Neuronal stem cell (in vitro differentiated cells): Measurements from ENCODE around the gene RP2.

Source experiments
- DNase-seq: peaks from one replicate; pipeline ENCODE4 v3.0.0-alpha.2; 2013; ENCODE audit warnings: low spot score
- H2AFZ ChIP-seq: one replicate; pipeline ENCODE4 v1.6.1; 2013; ENCODE audit warnings: mild to moderate bottlenecking, low read length, inconsistent platforms
- H2AK5ac ChIP-seq: 2 replicates; pipeline ENCODE4 v1.6.1; 2013; ENCODE audit warnings: low read depth, mild to moderate bottlenecking, inconsistent platforms, low read length, moderate library complexity, mixed read lengths
- H2BK120ac ChIP-seq: 2 replicates; pipeline ENCODE4 v1.6.1; 2013; ENCODE audit warnings: low read depth, mild to moderate bottlenecking, inconsistent platforms, low read length, moderate library complexity, mixed read lengths
- H2BK12ac ChIP-seq: one replicate; pipeline ENCODE4 v1.6.1; 2013; ENCODE audit warnings: low read length, inconsistent platforms
- H2BK15ac ChIP-seq: 2 replicates; pipeline ENCODE4 v1.6.1; 2013; ENCODE audit warnings: mild to moderate bottlenecking, low read length, inconsistent platforms, mixed read lengths
- H2BK5ac ChIP-seq: one replicate; pipeline ENCODE4 v1.6.1; 2013; ENCODE audit warnings: inconsistent platforms, mild to moderate bottlenecking, low read length, moderate library complexity
- H3K14ac ChIP-seq: one replicate; pipeline ENCODE4 v1.6.1; 2013; ENCODE audit warnings: low read length, inconsistent platforms
- H3K18ac ChIP-seq: 2 replicates; pipeline ENCODE4 v1.6.1; 2013; ENCODE audit warnings: low read length, inconsistent platforms
- H3K23ac ChIP-seq: 2 replicates; pipeline ENCODE4 v1.6.1; 2013; ENCODE audit warnings: low read depth, mild to moderate bottlenecking, mixed read lengths, low read length, inconsistent platforms; ENCODE audit not compliant: poor library complexity
- H3K27ac ChIP-seq: replicated peaks from 3 replicates; pipeline ENCODE4 v1.5.1; 2013; ENCODE audit warnings: low read length, inconsistent platforms
- H3K27me3 ChIP-seq, 3 experiments: 2 replicates each; pipeline ENCODE4 v1.6.1; 2013; ENCODE audit warnings: low read length in 3 of 3, mild to moderate bottlenecking in 2 of 3, inconsistent platforms in 1 of 3, low read depth in 1 of 3, mixed read lengths in 1 of 3, moderate library complexity in 1 of 3; ENCODE audit not compliant: control insufficient read depth in 3 of 3, insufficient read depth in 3 of 3
- H3K36me3 ChIP-seq, 2 donors: replicated peaks in 1 of 2; 2 replicates each; pipeline ENCODE4 v1.6.1; 2013; ENCODE audit warnings: low read length in 2 of 2; ENCODE audit not compliant: control insufficient read depth in 2 of 2, insufficient read depth in 2 of 2
- H3K4ac ChIP-seq: 2 replicates; pipeline ENCODE4 v1.6.1; 2013; ENCODE audit warnings: inconsistent platforms, mild to moderate bottlenecking, low read length, moderate library complexity
- H3K4me1 ChIP-seq, 2 donors: 1 replicate in 1 of 2; 2 replicates in 1 of 2; pipeline ENCODE4 v1.6.1; 2013; ENCODE audit warnings: low read length in 2 of 2, low read depth in 1 of 2; ENCODE audit not compliant: control insufficient read depth in 2 of 2, insufficient read depth in 1 of 2
- H3K4me2 ChIP-seq: one replicate; pipeline ENCODE4 v1.6.1; 2013; ENCODE audit warnings: mild to moderate bottlenecking, low read length, inconsistent platforms; ENCODE audit not compliant: insufficient read depth, poor library complexity, severe bottlenecking
- H3K4me3 ChIP-seq, 2 donors: 2 replicates each; pipeline ENCODE4 v1.5.1; 2013; ENCODE audit warnings: low read length in 2 of 2, mild to moderate bottlenecking in 2 of 2, inconsistent platforms in 1 of 2, moderate library complexity in 1 of 2
- H3K79me1 ChIP-seq: one replicate; pipeline ENCODE4 v1.6.1; 2013; ENCODE audit warnings: low read depth, mild to moderate bottlenecking, inconsistent platforms, low read length, moderate library complexity
- H3K9ac ChIP-seq: one replicate; pipeline ENCODE4 v1.6.1; 2013; ENCODE audit warnings: mild to moderate bottlenecking, low read depth, low read length, inconsistent platforms; ENCODE audit not compliant: poor library complexity
- H3K9me3 ChIP-seq, 2 donors: replicated peaks in 1 of 2; 2 replicates each; pipeline versions ENCODE3 to v1.6.1; 2013; ENCODE audit warnings: low read length in 2 of 2, mild to moderate bottlenecking in 2 of 2, inconsistent platforms in 1 of 2, low read depth in 1 of 2, mixed read lengths in 1 of 2, moderate library complexity in 1 of 2; ENCODE audit not compliant: control insufficient read depth in 2 of 2, insufficient read depth in 1 of 2
- H4K8ac ChIP-seq: one replicate; pipeline ENCODE4 v1.6.1; 2013; ENCODE audit warnings: low read depth, mild to moderate bottlenecking, inconsistent platforms, low read length, moderate library complexity
- H4K91ac ChIP-seq: one replicate; pipeline ENCODE4 v1.6.1; 2013; ENCODE audit warnings: low read length, low read depth, mild to moderate bottlenecking, inconsistent platforms; ENCODE audit not compliant: poor library complexity
- WGBS, 2 donors: extraction: QIAGEN DNeasy Blood & Tissue Kit; methylation state at CpG; one replicate each; pipeline ENCODE4 v1.1.7; 2013; ENCODE audit warnings: missing lambda C conversion rate in 2 of 2, mixed read lengths in 1 of 2; ENCODE audit not compliant: insufficient read length in 2 of 2, insufficient replicate concordance in 1 of 2; ENCODE audit errors: extremely low coverage in 2 of 2; 5-methylcytosine and 5-hydroxymethylcytosine counted together

RP2 gene

DNA sequence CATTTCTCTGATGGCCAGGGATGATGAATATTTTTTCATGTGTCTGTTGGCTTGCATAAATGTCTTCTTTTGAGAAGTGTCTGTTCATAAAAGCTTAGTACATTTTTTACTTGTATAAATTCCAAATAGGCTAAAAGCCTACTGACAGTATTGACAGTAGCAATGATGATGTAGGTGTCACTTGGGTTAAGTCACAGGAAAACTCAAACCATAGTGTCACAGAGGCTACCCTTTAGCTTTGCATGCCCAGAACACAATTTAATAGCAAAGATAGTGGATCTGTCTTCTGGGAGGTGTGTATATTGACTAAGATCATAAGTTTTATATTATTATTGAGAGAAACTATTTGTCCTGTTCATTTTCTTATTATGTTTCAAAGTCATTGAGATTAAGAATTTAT lies 8.1 kb downstream of the RP2 start:
- H2AFZ ChIP-seq, result no peak overlapping the region
- no peak overlapping the region for H3K9ac ChIP-seq
- no peak overlapping the region for H4K91ac ChIP-seq
- no peaks in the 10 kb centered on the region for H3K27me3 ChIP-seq
- H3K4me3 ChIP-seq, result no peak overlapping the region
- H2BK120ac ChIP-seq, result no peak overlapping the region
- H3K14ac ChIP-seq, result no peak overlapping the region
- no peaks in the 10 kb centered on the region for H3K79me1 ChIP-seq
- H3K4me1 ChIP-seq, result no peaks in the 10 kb centered on the region
- H2BK5ac ChIP-seq, result no peak overlapping the region
- no peak overlapping the region for H3K27ac ChIP-seq
- no peak overlapping the region for H3K23ac ChIP-seq
- H2BK12ac ChIP-seq, result no peak overlapping the region
- H2AK5ac ChIP-seq, result no peak overlapping the region
- H3K18ac ChIP-seq, result no peak overlapping the region
- DNase-seq, result no peak
- no peak overlapping the region for H4K8ac ChIP-seq
- no peak overlapping the region for H3K4ac ChIP-seq
- no peak overlapping the region for H3K4me2 ChIP-seq
- H2BK15ac ChIP-seq, result no peak overlapping the region
- H3K36me3 ChIP-seq, result no peaks in the 10 kb centered on the region
- peaks cover 0 to 3% of the 10 kb centered on the region in 2 donors for H3K9me3 ChIP-seq

- Histone ChIP-seq H3K9me3 (peaks cover 0 to 4% of the 10 kb centered on the region in 2 donors), H3K9ac (no peak overlapping the region), H3K4me2 (no peak overlapping the region), H2AFZ (no peak overlapping the region), H2BK5ac (no peak overlapping the region), H3K36me3 (peaks cover 0 to 13% of the 10 kb centered on the region in 2 donors), H3K27ac (no peak overlapping the region), H4K91ac (no peak overlapping the region), H3K4ac (no peak overlapping the region), H3K79me1 (peaks cover under 1% of the 10 kb centered on the region), H3K14ac (no peak overlapping the region), H3K27me3 (no peaks in the 10 kb centered on the region), H2AK5ac (no peak overlapping the region), H2BK120ac (no peak overlapping the region), H3K23ac (no peak overlapping the region), H3K18ac (no peak overlapping the region), H2BK15ac (no peak overlapping the region), H4K8ac (no peak overlapping the region), H3K4me3 (no peak overlapping the region), H3K4me1 (no peaks in the 10 kb centered on the region), H2BK12ac (no peak overlapping the region)
- DNase-seq, result no peak
These were observed 13.1 kb downstream of the RP2 start for GRCh38 chrX:46849933-46850332.

DNA sequence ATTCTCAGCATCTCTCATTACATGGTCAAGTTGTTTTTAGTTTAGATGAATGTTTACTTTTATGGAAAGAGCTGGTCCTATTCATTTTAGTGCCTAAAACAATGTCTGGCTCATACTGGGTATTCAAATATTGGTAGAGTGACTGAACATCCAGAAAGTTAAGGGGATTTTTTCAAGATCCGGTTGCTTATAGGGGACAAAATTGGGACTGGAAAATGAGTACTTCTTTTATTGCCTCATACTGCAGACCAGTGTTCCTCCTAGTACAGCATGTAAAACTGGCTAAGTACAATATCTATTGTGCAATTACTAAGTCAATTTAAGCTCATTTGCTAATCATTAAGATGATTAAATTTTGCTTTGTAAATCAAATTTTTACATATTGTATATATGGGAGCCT lies 13.9 kb downstream of the RP2 start:
- WGBS, 2 donors, result no CpG with 5 or more reads among the region's 1 CpG
- Histone ChIP-seq H3K4ac (no peak overlapping the region), H3K79me1 (peaks cover 2% of the 10 kb centered on the region), H3K36me3 (peaks cover 0 to 15% of the 10 kb centered on the region in 2 donors), H3K14ac (no peak overlapping the region), H3K9me3 (peaks cover 0 to 4% of the 10 kb centered on the region in 2 donors), H4K91ac (no peak overlapping the region), H2AFZ (no peak overlapping the region), H3K9ac (no peak overlapping the region), H3K4me2 (no peak overlapping the region), H2BK5ac (no peak overlapping the region), H2BK15ac (no peak overlapping the region), H3K27ac (no peak overlapping the region), H3K4me3 (no peak overlapping the region), H3K23ac (no peak overlapping the region), H2BK120ac (no peak overlapping the region), H2AK5ac (no peak overlapping the region), H3K18ac (no peak overlapping the region), H2BK12ac (no peak overlapping the region), H3K4me1 (no peaks in the 10 kb centered on the region), H3K27me3 (no peaks in the 10 kb centered on the region), H4K8ac (no peak overlapping the region)
- DNase-seq, result no peak

DNA sequence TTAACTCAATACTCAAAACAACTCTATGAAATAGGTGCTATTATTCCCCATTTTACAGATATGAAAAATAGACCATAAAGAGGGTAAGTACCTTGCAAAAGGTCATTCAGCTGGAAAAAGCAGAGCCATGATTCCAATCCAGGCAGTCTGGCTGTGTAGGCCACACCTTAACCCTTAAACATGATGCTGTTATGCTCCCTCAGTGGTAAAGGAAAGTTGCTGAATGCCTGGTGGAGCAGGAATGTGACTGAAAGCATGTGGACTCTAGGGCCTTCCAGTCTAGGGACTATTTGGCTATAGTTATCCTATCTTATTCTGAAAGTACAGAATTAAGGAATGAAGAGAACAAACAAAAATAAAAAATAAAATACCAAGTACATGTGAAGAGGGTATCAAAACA lies 19.6 kb downstream of the RP2 start:
- Histone ChIP-seq H4K8ac (no peak overlapping the region), H3K9me3 (no peaks in the 10 kb centered on the region), H2AFZ (no peak overlapping the region), H3K18ac (no peak overlapping the region), H2BK12ac (no peak overlapping the region), H2BK120ac (no peak overlapping the region), H2BK15ac (no peak overlapping the region), H3K14ac (no peak overlapping the region), H3K4me3 (no peak overlapping the region), H2AK5ac (no peak overlapping the region), H3K36me3 (peaks cover 0 to 37% of the 10 kb centered on the region in 2 donors), H3K4me2 (no peak overlapping the region), H3K9ac (no peak overlapping the region), H3K4ac (no peak overlapping the region), H3K23ac (no peak overlapping the region), H3K27me3 (no peaks in the 10 kb centered on the region), H4K91ac (no peak overlapping the region), H3K27ac (no peak overlapping the region), H3K4me1 (no peaks in the 10 kb centered on the region), H2BK5ac (no peak overlapping the region), H3K79me1 (peaks cover 2% of the 10 kb centered on the region)
- DNase-seq, result no peak
